IPS-18a (cell line): ENCODE data around the gene UQCRC2.
A peak's percentile ranks its signal among the peaks of the same experiment; 100 is the strongest.
"Not testable (repeated sequence)": the region's sequence is repeated elsewhere in the genome, so short reads cannot be mapped to it uniquely, and the experiment has no call there.

Experiments
- H3K27ac ChIP-seq: one replicate; pipeline ENCODE4 v1.5.1; 2013; ENCODE audit warnings: low read length
- H3K27me3 ChIP-seq: one replicate; pipeline ENCODE4 v1.6.1; 2013; ENCODE audit warnings: mild to moderate bottlenecking, low read length; ENCODE audit not compliant: control insufficient read depth, insufficient read depth
- H3K36me3 ChIP-seq: one replicate; pipeline ENCODE4 v1.6.1; 2013; ENCODE audit warnings: low read depth, low read length; ENCODE audit not compliant: control insufficient read depth
- H3K4me1 ChIP-seq: one replicate; pipeline ENCODE4 v1.6.1; 2013; ENCODE audit warnings: low read depth, low read length; ENCODE audit not compliant: control insufficient read depth
- H3K4me3 ChIP-seq: one replicate; pipeline ENCODE4 v1.5.1; 2013; ENCODE audit warnings: low read length
- H3K9ac ChIP-seq: one replicate; pipeline ENCODE4 v1.6.1; 2013; ENCODE audit warnings: mild to moderate bottlenecking, low read length, moderate library complexity
- H3K9me3 ChIP-seq: one replicate; pipeline ENCODE4 v1.6.1; 2013; ENCODE audit warnings: low read depth, low read length; ENCODE audit not compliant: control insufficient read depth

The UQCRC2 gene

GRCh38 chr16:21952793-21953540 is at the start of gene UQCRC2:
Gene UQCRC2, plus strand, starts transcription at chr16:21953361. Its CDS starts 63 bp downstream, at chr16:21953424.
- no peaks in the 10 kb centered on the region for H3K9me3 ChIP-seq
- H3K27me3 ChIP-seq, result no peaks in the 10 kb centered on the region
- peaks cover 9% of the 10 kb centered on the region for H3K4me1 ChIP-seq
- peaks cover 18% of the 10 kb centered on the region for H3K36me3 ChIP-seq
- H3K4me3 ChIP-seq, result peak within 1 kb of the TSS; percentile 99
- H3K27ac ChIP-seq, result peak within 1 kb of the TSS; percentile 100
- peak within 1 kb of the TSS; percentile 87 for H3K9ac ChIP-seq

- not testable (repeated sequence) for H3K9me3 ChIP-seq, H3K27me3 ChIP-seq, H3K27ac ChIP-seq
These were observed 20.5 kb upstream of the UQCRC2 start for GRCh38 chr16:21932650-21933049.

GRCh38 chr16:21933316-21933715 is 19.8 kb upstream of the UQCRC2 start:
- not testable (repeated sequence) for H3K9ac ChIP-seq, H3K4me1 ChIP-seq, H3K36me3 ChIP-seq, H3K9me3 ChIP-seq, H3K27ac ChIP-seq, H3K4me3 ChIP-seq, H3K27me3 ChIP-seq

More at GRCh38 chr16:21932650-21933049, 20.5 kb upstream of the UQCRC2 start:
- not testable (repeated sequence) for H3K4me1 ChIP-seq, H3K36me3 ChIP-seq, H3K4me3 ChIP-seq, H3K9ac ChIP-seq

GRCh38 chr16:21933790-21934189 is 19.4 kb upstream of the UQCRC2 start:
- not testable (repeated sequence) for H3K9me3 ChIP-seq, H3K36me3 ChIP-seq, H3K4me1 ChIP-seq, H3K27me3 ChIP-seq, H3K9ac ChIP-seq, H3K4me3 ChIP-seq, H3K27ac ChIP-seq

GRCh38 chr16:21936216-21936615 is 16.9 kb upstream of the UQCRC2 start:
- not testable (repeated sequence) for H3K27ac ChIP-seq, H3K4me1 ChIP-seq, H3K36me3 ChIP-seq, H3K9ac ChIP-seq, H3K27me3 ChIP-seq, H3K4me3 ChIP-seq, H3K9me3 ChIP-seq

- H3K4me1 ChIP-seq, result no peaks in the 10 kb centered on the region
- H3K9ac ChIP-seq, result no peak overlapping the region
- no peak overlapping the region for H3K27ac ChIP-seq
- no peaks in the 10 kb centered on the region for H3K36me3 ChIP-seq
- no peaks in the 10 kb centered on the region for H3K9me3 ChIP-seq
- no peaks in the 10 kb centered on the region for H3K27me3 ChIP-seq
- no peak overlapping the region for H3K4me3 ChIP-seq
These were observed 15.8 kb upstream of the UQCRC2 start for GRCh38 chr16:21937336-21937829.

GRCh38 chr16:21940570-21940969 is 12.6 kb upstream of the UQCRC2 start:
- Histone ChIP-seq H3K4me3 (no peak overlapping the region), H3K36me3 (no peaks in the 10 kb centered on the region), H3K27ac (no peak overlapping the region), H3K4me1 (no peaks in the 10 kb centered on the region), H3K27me3 (no peaks in the 10 kb centered on the region), H3K9me3 (no peaks in the 10 kb centered on the region), H3K9ac (no peak overlapping the region)

GRCh38 chr16:21943571-21943970 is 9.6 kb upstream of the UQCRC2 start:
- H3K4me3 ChIP-seq, result no peak overlapping the region
- H3K4me1 ChIP-seq, result no peaks in the 10 kb centered on the region
- no peak overlapping the region for H3K27ac ChIP-seq
- H3K9ac ChIP-seq, result no peak overlapping the region
- H3K9me3 ChIP-seq, result no peaks in the 10 kb centered on the region
- H3K27me3 ChIP-seq, result no peaks in the 10 kb centered on the region
- H3K36me3 ChIP-seq, result no peaks in the 10 kb centered on the region

GRCh38 chr16:21946889-21947635 is 6.1 kb upstream of the UQCRC2 start:
- no peak overlapping the region for H3K27ac ChIP-seq

GRCh38 chr16:21949713-21950260 is 3.4 kb upstream of the UQCRC2 start:
- H3K9ac ChIP-seq, result no peak overlapping the region
- peaks cover 9% of the 10 kb centered on the region for H3K4me1 ChIP-seq
- no peak overlapping the region for H3K4me3 ChIP-seq
- no peaks in the 10 kb centered on the region for H3K27me3 ChIP-seq
- no peaks in the 10 kb centered on the region for H3K9me3 ChIP-seq
- no peaks in the 10 kb centered on the region for H3K36me3 ChIP-seq
- H3K27ac ChIP-seq, result no peak overlapping the region

More at GRCh38 chr16:21946889-21947635, 6.1 kb upstream of the UQCRC2 start:
- H3K9me3 ChIP-seq, result no peaks in the 10 kb centered on the region
- H3K36me3 ChIP-seq, result no peaks in the 10 kb centered on the region
- no peaks in the 10 kb centered on the region for H3K27me3 ChIP-seq
- H3K4me3 ChIP-seq, result no peak overlapping the region
- H3K9ac ChIP-seq, result no peak overlapping the region
- H3K4me1 ChIP-seq, result peaks cover 3% of the 10 kb centered on the region

GRCh38 chr16:21950782-21951521 is 2.2 kb upstream of the UQCRC2 start:
- H3K9ac ChIP-seq, result no peak overlapping the region
- H3K4me1 ChIP-seq, result peaks cover 9% of the 10 kb centered on the region
- H3K4me3 ChIP-seq, result no peak overlapping the region
- H3K36me3 ChIP-seq, result no peaks in the 10 kb centered on the region
- no peaks in the 10 kb centered on the region for H3K9me3 ChIP-seq
- no peaks in the 10 kb centered on the region for H3K27me3 ChIP-seq
- no peak overlapping the region for H3K27ac ChIP-seq
